ENCODE measurements around the gene FGF22. TPM values are rescaled to one million over a fixed set of nuclear protein-coding genes. Genes with fewer than 3 reads are reported as not detected.
A peak's percentile ranks its signal among the peaks of the same experiment; 100 is the strongest.

The FGF22 gene
- total and polyA plus RNA-seq, 2 of the 8 experiments (the other 6 are each of a cell fraction or from before 2014, with no cell fraction given), result 0.44 to 1.7 TPM

- no peak overlapping the region for H3K18ac ChIP-seq (ENCODE audit: extremely low read depth, low read length)
- H3K4me2 ChIP-seq (ENCODE audit: insufficient read depth in 1 of 2, low read depth in 2 of 2, low read length in 2 of 2), result no peak overlapping the region
These were observed 15.7 kb upstream of the FGF22 start for GRCh38 chr19:623974-624373.

More at GRCh38 chr19:623974-624373, 15.7 kb upstream of the FGF22 start:
- Histone ChIP-seq H4K5ac (ENCODE audit: insufficient read length, low read depth, low read length) (no peak overlapping the region), H2BK12ac (ENCODE audit: low read depth, low read length) (no peak overlapping the region), H3K36me3 (ENCODE audit: control insufficient read depth in 2 of 4, insufficient read depth in 4 of 4, low read length in 3 of 4) (peaks cover 2 to 49% (median 27%) of the 10 kb centered on the region in 4 experiments), H3K79me1 (ENCODE audit: low read depth, low read length) (no peaks in the 10 kb centered on the region; the same call in 1 of the 2 replicates), H4K91ac (replicated peaks; ENCODE audit: insufficient read length, low read length) (no peak overlapping the region), H3K27me3 (replicated peaks in 1 of 4; ENCODE audit: control insufficient read depth in 3 of 4, extremely low read depth in 1 of 4, insufficient read depth in 3 of 4, low read length in 3 of 4) (no peaks in the 10 kb centered on the region), H3K23me2 (ENCODE audit: low read depth, low read length) (no peaks in the 10 kb centered on the region), H2BK120ac (replicated peaks; ENCODE audit: low read depth, low read length) (no peak overlapping the region), H4K20me1 (replicated peaks in 1 of 2; ENCODE audit: control insufficient read depth in 1 of 2, insufficient read depth in 2 of 2, low read length in 2 of 2) (peaks cover 3 to 11% of the 10 kb centered on the region in 2 experiments), H3K14ac (ENCODE audit: insufficient read length) (no peak overlapping the region), H2AK5ac (ENCODE audit: low read depth, low read length) (no peak overlapping the region), H3K9me3 (ENCODE audit: insufficient read depth in 2 of 2, low read depth in 1 of 2, low read length in 1 of 2) (no peaks in the 10 kb centered on the region), H3K4me3 (ENCODE audit: extremely low read depth in 1 of 4, insufficient read depth in 2 of 4, low read depth in 3 of 4, low read length in 4 of 4) (no peak overlapping the region), H3K27ac (ENCODE audit: low read depth, low read length) (no peak overlapping the region), H2AFZ (ENCODE audit: low read length) (no peak overlapping the region), H3K56ac (replicated peaks; ENCODE audit: insufficient read length, low read depth, low read length) (no peak overlapping the region), H2BK5ac (ENCODE audit: low read depth, low read length) (peak overlapping the region; percentile 60; the same call in 1 of the 2 replicates), H3K4ac (replicated peaks; ENCODE audit: insufficient read length, low read depth, low read length) (no peak overlapping the region), H3K4me1 (replicated peaks in 1 of 4; ENCODE audit: control insufficient read depth in 3 of 4, insufficient read depth in 4 of 4, low read length in 3 of 4) (no peaks in the 10 kb centered on the region), H3K23ac (ENCODE audit: insufficient read length) (no peak overlapping the region), H3K79me2 (ENCODE audit: control insufficient read depth in 1 of 2, insufficient read depth in 2 of 2, low read length in 2 of 2) (no peaks in the 10 kb centered on the region; a peak in 1 of 4 replicates), H3K9ac (replicated peaks in 1 of 4; ENCODE audit: extremely low read depth in 1 of 4, low read depth in 3 of 4, low read length in 3 of 4) (no peak overlapping the region), H2BK15ac (ENCODE audit: low read length) (no peak overlapping the region), H2BK20ac (ENCODE audit: low read length) (no peak overlapping the region), H4K8ac (ENCODE audit: extremely low read depth, insufficient read depth, low read length) (no peak overlapping the region)
- FAIRE-seq (no peak), DNase-seq (ENCODE audit: low read depth in 1 of 2, low spot score in 2 of 2) (no peak)
- ChIA-PET CTCF (ENCODE audit: partially characterized antibody) (interaction anchor here (0.9 to 3.4 kb wide), 6 partner anchors 35 to 113 kb away, joined by 3 to 12 read pairs (median 5); no protein-coding TSS in a partner anchor), POLR2A (ENCODE audit: partially characterized antibody) (interaction anchor here (1.0 to 2.0 kb wide), 2 partner anchors 9 to 28 kb away, joined by 3 to 4 read pairs; no protein-coding TSS in a partner anchor)
- TF ChIP-seq GTF2F1 (IDR thresholded peaks at IDR 0.05; ENCODE audit: borderline replicate concordance, low read depth, low read length), result no peak
- no peak for TF ChIP-seq CREB1 (IDR thresholded peaks at IDR 0.05)
- TF ChIP-seq MAFK (IDR thresholded peaks at IDR 0.05; ENCODE audit: low read depth, low read length), result 0 out of 2 replicates have a peak, but pooled peaks have one; percentile 35
- no peak for TF ChIP-seq CBX5 (IDR thresholded peaks at IDR 0.05; ENCODE audit: low read depth, low read length)
- TF ChIP-seq SIN3A (conservative IDR thresholded peaks at IDR 0.05 in 1 of 2, IDR thresholded peaks at IDR 0.05 in 1 of 2; ENCODE audit: low read depth in 1 of 2, low read length in 2 of 2), result no peak
- TF ChIP-seq RAD21 (IDR thresholded peaks at IDR 0.05 in 1 of 2, conservative IDR thresholded peaks at IDR 0.05 in 1 of 2; ENCODE audit: low read depth in 2 of 2, low read length in 2 of 2), result no peak
- TF ChIP-seq SRF (IDR thresholded peaks at IDR 0.05; ENCODE audit: low read depth, low read length), result no peak
- WGBS, 2 experiments (ENCODE audit: extremely low coverage in 1 of 2, insufficient coverage in 1 of 2, insufficient read length in 1 of 2, insufficient replicate concordance in 2 of 2, low coverage in 1 of 2, low lambda C conversion rate in 2 of 2, missing lambda C conversion rate in 1 of 2), result 97% methylated on average over 24 of the region's 24 CpGs; no CpG with 5 or more reads in 1 of the 2 experiments
